ENCODE data around the gene S100A11.

S100A11 gene

GRCh38 chr1:151994956-151995355 lies 41.8 kb downstream of the S100A11 start:
- peaks cover 0 to 2% of the 10 kb centered on the region in 2 experiments for H3K36me3 ChIP-seq (ENCODE audit: control insufficient read depth in 1 of 2, insufficient read depth in 2 of 2, low read length in 2 of 2)
- H3K4ac ChIP-seq (ENCODE audit: low read depth, low read length) = no peak overlapping the region
- peaks cover 2% of the 10 kb centered on the region for H3K9me3 ChIP-seq (ENCODE audit: insufficient read depth, low read depth, low read length)
- no peak overlapping the region for H3K27ac ChIP-seq (ENCODE audit: low read depth, low read length)
- no CpG with 5 or more reads among the region's 6 CpGs for WGBS (ENCODE audit: extremely low coverage, insufficient coverage, insufficient read length)
- H3K4me1 ChIP-seq (ENCODE audit: control insufficient read depth in 1 of 2, insufficient read depth in 2 of 2, low read length in 2 of 2) = peaks cover 10 to 20% of the 10 kb centered on the region in 2 experiments
- H3K27me3 ChIP-seq (ENCODE audit: insufficient read depth, low read length) = no peaks in the 10 kb centered on the region
- H3K23ac ChIP-seq (ENCODE audit: low read length) = no peak overlapping the region
- peak overlapping the region; percentile 25 for H3K14ac ChIP-seq (ENCODE audit: low read length)
- no peak overlapping the region for H2AFZ ChIP-seq (ENCODE audit: insufficient read depth, low read length, poor library complexity)
- H3K9ac ChIP-seq (ENCODE audit: low read length) = no peak overlapping the region
- no peak overlapping the region for H3K4me2 ChIP-seq (ENCODE audit: low read length)
- H2BK120ac ChIP-seq (ENCODE audit: insufficient read depth, low read length, poor library complexity) = no peak overlapping the region
- no peak overlapping the region for H4K12ac ChIP-seq (ENCODE audit: low read depth, low read length)
- H2BK12ac ChIP-seq (ENCODE audit: low read length) = peak overlapping the region; percentile 23
- peak; percentile 76 to 81 for DNase-seq
- peaks cover 14% of the 10 kb centered on the region for H3K79me2 ChIP-seq (ENCODE audit: control insufficient read depth, insufficient read depth, low read length, poor library complexity)
- no peak overlapping the region for H3K4me3 ChIP-seq (ENCODE audit: low read depth, low read length)
- H3K79me1 ChIP-seq (ENCODE audit: low read length) = peaks cover 30% of the 10 kb centered on the region
- peak overlapping the region; percentile 7 for H2AK5ac ChIP-seq (ENCODE audit: low read length)
- no peak overlapping the region for H3K18ac ChIP-seq (ENCODE audit: low read length)
- no peak overlapping the region for H2BK5ac ChIP-seq (ENCODE audit: low read depth, low read length, poor library complexity)
- H4K91ac ChIP-seq (ENCODE audit: low read depth, low read length) = no peak overlapping the region
- no peak overlapping the region for H4K8ac ChIP-seq (ENCODE audit: low read depth, low read length)

GRCh38 chr1:151993734-151994496 lies 42.9 kb downstream of the S100A11 start, which contains the start of gene S100A10:
Gene S100A10, minus strand, starts transcription at chr1:151993859. Its CDS starts 7,629 bp downstream, at chr1:151986230.
- H4K91ac ChIP-seq (ENCODE audit: low read depth, low read length) = peak within 1 kb of the TSS; percentile 83
- peaks cover 2% of the 10 kb centered on the region for H3K9me3 ChIP-seq (ENCODE audit: insufficient read depth, low read depth, low read length)
- H3K79me1 ChIP-seq (ENCODE audit: low read length) = peaks cover 38% of the 10 kb centered on the region
- peak within 1 kb of the TSS; percentile 84 for H2BK120ac ChIP-seq (ENCODE audit: insufficient read depth, low read length, poor library complexity)
- peak within 1 kb of the TSS; percentile 87 for H3K9ac ChIP-seq (ENCODE audit: low read length)
- peak within 1 kb of the TSS; percentile 38 for H2AFZ ChIP-seq (ENCODE audit: insufficient read depth, low read length, poor library complexity)
- WGBS (ENCODE audit: extremely low coverage, insufficient coverage, insufficient read length) = no CpG with 5 or more reads among the region's 69 CpGs
- peak within 1 kb of the TSS; percentile 90 for H3K18ac ChIP-seq (ENCODE audit: low read length)
- H3K79me2 ChIP-seq (ENCODE audit: control insufficient read depth, insufficient read depth, low read length, poor library complexity) = peaks cover 18% of the 10 kb centered on the region
- peaks cover 19 to 30% of the 10 kb centered on the region in 2 experiments for H3K4me1 ChIP-seq (ENCODE audit: control insufficient read depth in 1 of 2, insufficient read depth in 2 of 2, low read length in 2 of 2)
- H3K36me3 ChIP-seq (ENCODE audit: control insufficient read depth in 1 of 2, insufficient read depth in 2 of 2, low read length in 2 of 2) = peaks cover 0 to 2% of the 10 kb centered on the region in 2 experiments
- peak within 1 kb of the TSS; percentile 98 for H3K4me3 ChIP-seq (ENCODE audit: low read depth, low read length)
- H2AK5ac ChIP-seq (ENCODE audit: low read length) = peak within 1 kb of the TSS; percentile 45
- peak; percentile 90 to 95 for DNase-seq
- H4K8ac ChIP-seq (ENCODE audit: low read depth, low read length) = peak within 1 kb of the TSS; percentile 79
- peak within 1 kb of the TSS; percentile 95 for H3K4ac ChIP-seq (ENCODE audit: low read depth, low read length)
- peak within 1 kb of the TSS; percentile 91 for H3K27ac ChIP-seq (ENCODE audit: low read depth, low read length)
- H3K27me3 ChIP-seq (ENCODE audit: insufficient read depth, low read length) = no peaks in the 10 kb centered on the region
- peak within 1 kb of the TSS; percentile 87 for H3K23ac ChIP-seq (ENCODE audit: low read length)
- H2BK12ac ChIP-seq (ENCODE audit: low read length) = peak within 1 kb of the TSS; percentile 87
- H4K12ac ChIP-seq (ENCODE audit: low read depth, low read length) = peak within 1 kb of the TSS; percentile 32
- peak within 1 kb of the TSS; percentile 82 for H3K14ac ChIP-seq (ENCODE audit: low read length)
- H3K4me2 ChIP-seq (ENCODE audit: low read length) = peak within 1 kb of the TSS; percentile 93
- peak within 1 kb of the TSS; percentile 74 for H2BK5ac ChIP-seq (ENCODE audit: low read depth, low read length, poor library complexity)

GRCh38 chr1:151993084-151993733 lies 43.6 kb downstream of the S100A11 start:
- peaks cover 2% of the 10 kb centered on the region for H3K9me3 ChIP-seq (ENCODE audit: insufficient read depth, low read depth, low read length)
- peaks cover 18% of the 10 kb centered on the region for H3K79me2 ChIP-seq (ENCODE audit: control insufficient read depth, insufficient read depth, low read length, poor library complexity)
- peak overlapping the region; percentile 93 for H3K4me2 ChIP-seq (ENCODE audit: low read length)
- peak overlapping the region; percentile 16 for H2AK5ac ChIP-seq (ENCODE audit: low read length)
- H3K27ac ChIP-seq (ENCODE audit: low read depth, low read length) = peak overlapping the region; percentile 91
- H3K18ac ChIP-seq (ENCODE audit: low read length) = peak overlapping the region; percentile 90
- H2BK12ac ChIP-seq (ENCODE audit: low read length) = peak overlapping the region; percentile 76
- H3K36me3 ChIP-seq (ENCODE audit: control insufficient read depth in 1 of 2, insufficient read depth in 2 of 2, low read length in 2 of 2) = peaks cover 0 to 2% of the 10 kb centered on the region in 2 experiments
- H3K79me1 ChIP-seq (ENCODE audit: low read length) = peaks cover 41% of the 10 kb centered on the region
- H3K27me3 ChIP-seq (ENCODE audit: insufficient read depth, low read length) = no peaks in the 10 kb centered on the region
- H4K91ac ChIP-seq (ENCODE audit: low read depth, low read length) = peak overlapping the region; percentile 83
- peak overlapping the region; percentile 82 for H3K14ac ChIP-seq (ENCODE audit: low read length)
- peak overlapping the region; percentile 22 for H4K12ac ChIP-seq (ENCODE audit: low read depth, low read length)
- no CpG with 5 or more reads among the region's 50 CpGs for WGBS (ENCODE audit: extremely low coverage, insufficient coverage, insufficient read length)
- peak in 1 of 2 donors; percentile 31 for DNase-seq
- peak overlapping the region; percentile 87 for H3K9ac ChIP-seq (ENCODE audit: low read length)
- peak overlapping the region; percentile 57 for H2BK120ac ChIP-seq (ENCODE audit: insufficient read depth, low read length, poor library complexity)
- H3K4me1 ChIP-seq (ENCODE audit: control insufficient read depth in 1 of 2, insufficient read depth in 2 of 2, low read length in 2 of 2) = peaks cover 23 to 30% of the 10 kb centered on the region in 2 experiments
- H3K23ac ChIP-seq (ENCODE audit: low read length) = peak overlapping the region; percentile 87
- H2AFZ ChIP-seq (ENCODE audit: insufficient read depth, low read length, poor library complexity) = peak overlapping the region; percentile 32
- peak overlapping the region; percentile 98 for H3K4me3 ChIP-seq (ENCODE audit: low read depth, low read length)
- H2BK5ac ChIP-seq (ENCODE audit: low read depth, low read length, poor library complexity) = peak overlapping the region; percentile 74
- peak overlapping the region; percentile 79 for H4K8ac ChIP-seq (ENCODE audit: low read depth, low read length)
- H3K4ac ChIP-seq (ENCODE audit: low read depth, low read length) = peak overlapping the region; percentile 95

- Histone ChIP-seq H4K91ac (ENCODE audit: low read depth, low read length) (peak overlapping the region; percentile 83), H3K79me1 (ENCODE audit: low read length) (peaks cover 44% of the 10 kb centered on the region), H3K27me3 (ENCODE audit: insufficient read depth, low read length) (no peaks in the 10 kb centered on the region), H3K14ac (ENCODE audit: low read length) (peak overlapping the region; percentile 82), H2BK12ac (ENCODE audit: low read length) (no peak overlapping the region), H3K36me3 (ENCODE audit: control insufficient read depth in 1 of 2, insufficient read depth in 2 of 2, low read length in 2 of 2) (peaks cover 0 to 2% of the 10 kb centered on the region in 2 experiments), H3K23ac (ENCODE audit: low read length) (peak overlapping the region; percentile 87), H3K4me1 (ENCODE audit: control insufficient read depth in 1 of 2, insufficient read depth in 2 of 2, low read length in 2 of 2) (peaks cover 23 to 32% of the 10 kb centered on the region in 2 experiments), H3K79me2 (ENCODE audit: control insufficient read depth, insufficient read depth, low read length, poor library complexity) (peaks cover 18% of the 10 kb centered on the region), H3K4me3 (ENCODE audit: low read depth, low read length) (peak overlapping the region; percentile 98), H2AFZ (ENCODE audit: insufficient read depth, low read length, poor library complexity) (peak overlapping the region; percentile 32), H4K12ac (ENCODE audit: low read depth, low read length) (peak overlapping the region; percentile 14), H3K9ac (ENCODE audit: low read length) (peak overlapping the region; percentile 87), H3K27ac (ENCODE audit: low read depth, low read length) (peak overlapping the region; percentile 91), H4K8ac (ENCODE audit: low read depth, low read length) (peak overlapping the region; percentile 79), H3K4ac (ENCODE audit: low read depth, low read length) (peak overlapping the region; percentile 95), H2BK120ac (ENCODE audit: insufficient read depth, low read length, poor library complexity) (peak overlapping the region; percentile 57), H3K4me2 (ENCODE audit: low read length) (peak overlapping the region; percentile 93), H3K18ac (ENCODE audit: low read length) (peak overlapping the region; percentile 90), H3K9me3 (ENCODE audit: insufficient read depth, low read depth, low read length) (peaks cover 2% of the 10 kb centered on the region), H2AK5ac (ENCODE audit: low read length) (peak overlapping the region; percentile 41), H2BK5ac (ENCODE audit: low read depth, low read length, poor library complexity) (peak overlapping the region; percentile 74)
- WGBS (ENCODE audit: extremely low coverage, insufficient coverage, insufficient read length) = no CpG with 5 or more reads among the region's 21 CpGs
- DNase-seq = peak; percentile 82 to 85
Measured at GRCh38 chr1:151992303-151993083, 44.3 kb downstream of the S100A11 start.

Data from trophoblast cell (in vitro differentiated cells and primary cell).